GM21576 (cell line): ENCODE data around the gene UBASH3A.

ENCODE experiments used
- ATAC-seq: cut with Tn5 transposase; IDR thresholded peaks from one replicate; pipeline ENCODE4 v1.9.1; 2021; ENCODE audit warnings: mild to moderate bottlenecking, moderate library complexity; ENCODE audit not compliant: unreplicated experiment

Gene UBASH3A

GRCh38 chr21:42403611-42404231 lies at the start of gene UBASH3A:
Gene UBASH3A (plus strand): TSS chr21:42403902. CDS start chr21:42403946, 44 bp downstream.
- no peak for ATAC-seq

- ATAC-seq: no peak
Measured at GRCh38 chr21:42356046-42356445, 47.7 kb upstream of the UBASH3A start.

- ATAC-seq: no peak
Measured at GRCh38 chr21:42356650-42357049, 47.1 kb upstream of the UBASH3A start.

- no peak for ATAC-seq
Measured at GRCh38 chr21:42357307-42357706, 46.4 kb upstream of the UBASH3A start.

- no peak for ATAC-seq
Measured at GRCh38 chr21:42358261-42358660, 45.4 kb upstream of the UBASH3A start.

GRCh38 chr21:42358937-42359336 lies 44.8 kb upstream of the UBASH3A start:
- no peak for ATAC-seq

- ATAC-seq: no peak
Measured at GRCh38 chr21:42360317-42360716, 43.4 kb upstream of the UBASH3A start.

GRCh38 chr21:42361286-42361685 lies 42.4 kb upstream of the UBASH3A start:
- ATAC-seq: no peak

GRCh38 chr21:42362198-42362597 lies 41.5 kb upstream of the UBASH3A start:
- ATAC-seq: no peak

- ATAC-seq: no peak
Measured at GRCh38 chr21:42362700-42363099, 41.0 kb upstream of the UBASH3A start.

- ATAC-seq: no peak
Measured at GRCh38 chr21:42363312-42363711, 40.4 kb upstream of the UBASH3A start.

- ATAC-seq: no peak
Measured at GRCh38 chr21:42364304-42364865, 39.3 kb upstream of the UBASH3A start.

- ATAC-seq: no peak
Measured at GRCh38 chr21:42365770-42366169, 37.9 kb upstream of the UBASH3A start.

GRCh38 chr21:42366292-42367010 lies 37.3 kb upstream of the UBASH3A start, which contains the start of gene TFF1:
Gene TFF1 (minus strand): TSS chr21:42366535. CDS start chr21:42366495, 40 bp downstream.
- no peak for ATAC-seq

- ATAC-seq: no peak
Measured at GRCh38 chr21:42367367-42368165, 36.1 kb upstream of the UBASH3A start.

GRCh38 chr21:42369821-42370220 lies 33.9 kb upstream of the UBASH3A start:
- no peak for ATAC-seq

GRCh38 chr21:42370894-42371654 lies 32.6 kb upstream of the UBASH3A start:
- ATAC-seq: no peak

GRCh38 chr21:42373196-42373907 lies 30.4 kb upstream of the UBASH3A start:
- ATAC-seq: no peak

GRCh38 chr21:42373908-42374455 lies 29.7 kb upstream of the UBASH3A start:
- no peak for ATAC-seq

GRCh38 chr21:42374457-42374856 lies 29.2 kb upstream of the UBASH3A start:
- ATAC-seq: no peak
